DMS53 treated with DMSO at 0.1 percent for 48 hours (cell line): ENCODE measurements around the gene ERICH2.

Experiments
- DNase-seq: peaks from one replicate; lab custom pipeline; 2025; ENCODE audit not compliant: unreplicated experiment; lab: John Stamatoyannopoulos, UW

Gene ERICH2

GRCh38 chr2:170836027-170836426 lies 65.8 kb downstream of the ERICH2 start:
- no peak for DNase-seq

- no peak for DNase-seq
Measured at GRCh38 chr2:170840717-170841210, 70.6 kb downstream of the ERICH2 start.

GRCh38 chr2:170842785-170843184 lies 72.6 kb downstream of the ERICH2 start:
- DNase-seq, result no peak

GRCh38 chr2:170843656-170844055 lies 73.5 kb downstream of the ERICH2 start:
- DNase-seq, result no peak

GRCh38 chr2:170845343-170845742 lies 75.2 kb downstream of the ERICH2 start:
- no peak for DNase-seq

GRCh38 chr2:170846314-170846713 lies 76.1 kb downstream of the ERICH2 start:
- DNase-seq, result no peak

- no peak for DNase-seq
Measured at GRCh38 chr2:170847716-170848115, 77.5 kb downstream of the ERICH2 start.
